Activated CD4-positive, alpha-beta T cell treated with anti-CD3 and anti-CD28 coated beads, Interleukin-2, amount 10 ng/mL, durations not matched to agents 7 days and 5 days (primary cell): Measurements from ENCODE around the gene GABRB2. TPM values are rescaled to one million over a fixed set of nuclear protein-coding genes. Genes with fewer than 3 reads are reported as not detected.

Experiments
- CTCF ChIA-PET: fragments of 350-600 bp; sonication (Branson Sonifier 250); formaldehyde crosslinking; loops from one replicate; lab custom pipeline; 2021; ENCODE audit warnings: antibody characterized with exemption; lab: Charles Lee
- POLR2A ChIA-PET: fragments of 350-600 bp; sonication (Branson Sonifier 250); formaldehyde crosslinking; loops from one replicate; lab custom pipeline; 2021; ENCODE audit warnings: antibody characterized with exemption; lab: Charles Lee
- DNase-seq: peaks from one replicate; pipeline ENCODE4 v3.0.0-alpha.2; 2020
- H3K27ac Mint-ChIP-seq: one replicate; pipeline ENCODE4 v1.8.0; 2021; ENCODE audit warnings: mild to moderate bottlenecking, moderate library complexity, mixed read lengths
- H3K27me3 Mint-ChIP-seq: one replicate; pipeline ENCODE4 v1.8.0; 2021; ENCODE audit warnings: mixed read lengths
- H3K36me3 Mint-ChIP-seq: one replicate; pipeline ENCODE4 v1.8.0; 2021; ENCODE audit warnings: low read depth, mixed read lengths
- H3K4me1 Mint-ChIP-seq: one replicate; pipeline ENCODE4 v1.8.0; 2021; ENCODE audit warnings: mixed read lengths
- H3K4me3 Mint-ChIP-seq: one replicate; pipeline ENCODE4 v1.8.0; 2021; ENCODE audit warnings: mild to moderate bottlenecking, moderate library complexity, mixed read lengths
- H3K9me3 Mint-ChIP-seq: one replicate; pipeline ENCODE4 v1.8.0; 2021; ENCODE audit warnings: mixed read lengths
- total RNA-seq, 2 experiments: library from RNA; stranded (reverse); gene quantifications; one replicate each; pipeline ENCODE4 v1.2.3, GENCODE V29; 2021

Gene GABRB2
- total RNA-seq, 2 experiments from 2014 or later = not detected

DNA sequence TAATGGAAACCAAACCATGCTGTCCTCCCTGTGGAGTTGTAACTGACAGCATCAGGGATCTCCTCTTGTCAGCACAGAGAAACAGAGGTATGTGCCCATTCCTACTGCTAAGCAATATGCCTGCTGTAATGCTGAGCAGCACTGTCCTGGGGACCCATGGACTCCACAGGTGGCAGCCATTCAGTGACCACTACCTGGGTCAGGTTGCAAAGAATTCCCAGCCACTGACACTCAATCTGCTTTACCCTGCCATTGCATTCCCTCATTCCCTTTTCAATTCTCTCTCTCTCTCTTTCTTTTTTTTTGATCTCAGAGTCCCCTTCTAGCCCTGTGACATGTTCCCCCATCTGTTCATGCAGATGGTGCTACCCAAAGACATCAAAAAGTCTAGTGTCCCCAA, 104.1 kb downstream of the GABRB2 start:
- H3K4me1 Mint-ChIP-seq = no peaks in the 10 kb centered on the region
- CTCF ChIA-PET = no interaction called here
- POLR2A ChIA-PET = no interaction called here
- H3K27ac Mint-ChIP-seq = no peak overlapping the region
- no peak overlapping the region for H3K4me3 Mint-ChIP-seq
- no peak for DNase-seq
- no peaks in the 10 kb centered on the region for H3K9me3 Mint-ChIP-seq
- no peaks in the 10 kb centered on the region for H3K36me3 Mint-ChIP-seq
- no peaks in the 10 kb centered on the region for H3K27me3 Mint-ChIP-seq

DNA sequence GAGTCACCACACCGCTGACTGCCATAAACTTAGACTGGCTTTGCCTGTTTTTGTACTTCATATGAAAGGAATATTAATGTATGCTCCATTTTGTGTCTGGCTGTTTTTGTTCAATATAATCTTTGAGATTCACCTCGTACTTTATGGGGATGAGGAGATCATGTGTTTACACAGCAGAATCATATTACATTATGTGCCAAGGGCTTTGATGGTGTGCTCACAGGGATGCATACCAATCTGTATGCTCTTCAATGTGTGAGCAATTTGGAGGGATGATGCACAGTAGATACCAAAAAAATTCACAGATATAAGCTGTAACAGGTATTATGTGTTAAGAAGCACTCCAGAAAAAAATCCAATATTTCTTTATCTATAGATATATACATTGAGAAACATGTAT, 113.7 kb downstream of the GABRB2 start:
- no peaks in the 10 kb centered on the region for H3K27me3 Mint-ChIP-seq
- no peak for DNase-seq
- no peaks in the 10 kb centered on the region for H3K9me3 Mint-ChIP-seq
- no peak overlapping the region for H3K4me3 Mint-ChIP-seq
- ChIA-PET POLR2A (no interaction called here), CTCF (no interaction called here)
- no peak overlapping the region for H3K27ac Mint-ChIP-seq
- H3K36me3 Mint-ChIP-seq = no peaks in the 10 kb centered on the region
- H3K4me1 Mint-ChIP-seq = no peaks in the 10 kb centered on the region

DNA sequence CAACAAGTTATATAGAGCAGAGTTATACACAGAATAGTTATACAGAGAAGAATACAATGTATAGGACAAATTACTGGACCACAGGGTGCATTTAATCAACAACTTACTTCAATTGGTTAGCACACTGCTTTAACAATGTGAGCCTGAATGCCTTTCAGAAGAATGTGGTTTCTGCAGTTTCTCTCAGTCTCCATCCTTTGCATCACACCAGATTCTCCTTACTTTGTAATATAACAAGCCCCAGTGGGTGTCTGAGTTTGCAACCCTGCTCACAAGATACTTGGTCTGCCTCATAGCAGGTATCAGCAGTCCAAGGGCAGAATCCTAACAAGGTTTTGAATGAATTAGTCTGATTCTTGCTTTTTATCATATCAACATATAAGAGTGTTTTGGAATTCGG, 114.6 kb downstream of the GABRB2 start:
- DNase-seq = no peak
- no peaks in the 10 kb centered on the region for H3K4me1 Mint-ChIP-seq
- ChIA-PET CTCF (no interaction called here), POLR2A (no interaction called here)
- no peaks in the 10 kb centered on the region for H3K27me3 Mint-ChIP-seq
- H3K4me3 Mint-ChIP-seq = no peak overlapping the region
- H3K36me3 Mint-ChIP-seq = no peaks in the 10 kb centered on the region
- H3K9me3 Mint-ChIP-seq = no peaks in the 10 kb centered on the region
- H3K27ac Mint-ChIP-seq = no peak overlapping the region

DNA sequence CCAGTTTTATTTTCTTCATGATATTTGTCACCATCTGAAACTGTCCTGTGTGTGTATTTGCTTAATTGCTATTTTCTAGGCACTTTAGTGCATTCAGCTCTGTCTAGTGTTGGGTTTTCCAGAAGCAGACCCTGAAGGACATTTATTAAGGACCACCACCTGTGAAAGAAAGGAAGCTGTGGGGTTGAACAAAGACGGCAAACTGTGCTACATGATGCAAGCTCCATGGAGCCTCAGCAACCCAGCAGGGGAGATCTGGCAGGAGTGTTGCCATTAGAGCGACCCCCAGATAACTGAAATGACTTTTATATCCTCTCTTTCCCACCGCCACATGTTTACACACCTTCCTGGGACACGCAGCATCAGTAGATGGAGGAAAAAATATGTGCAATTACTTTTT, 125.5 kb downstream of the GABRB2 start:
- Mint-ChIP-seq H3K4me1 (no peaks in the 10 kb centered on the region), H3K27me3 (no peaks in the 10 kb centered on the region), H3K9me3 (no peaks in the 10 kb centered on the region), H3K4me3 (no peak overlapping the region), H3K36me3 (no peaks in the 10 kb centered on the region), H3K27ac (no peak overlapping the region)
- DNase-seq = no peak
- CTCF ChIA-PET = no interaction called here
- POLR2A ChIA-PET = no interaction called here

DNA sequence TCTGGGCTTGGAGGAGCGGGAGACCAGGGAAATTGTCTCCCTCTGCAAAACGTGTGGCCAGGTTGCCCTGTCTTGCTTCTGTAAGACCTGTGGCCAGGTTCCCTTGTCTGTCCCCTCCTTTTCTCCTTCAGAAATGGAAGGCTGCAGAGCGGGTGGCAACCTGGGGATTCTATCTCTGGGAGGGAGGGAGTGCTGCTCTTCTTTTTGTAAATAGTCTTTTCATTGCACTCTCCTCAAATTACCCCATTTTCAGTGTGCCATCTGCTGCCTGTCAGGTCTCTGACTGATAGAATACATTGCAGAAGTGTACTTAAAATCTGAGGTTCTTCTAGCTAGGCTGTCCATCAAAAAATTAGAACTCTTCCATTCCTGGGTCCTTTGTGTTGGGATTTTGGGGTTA, 126.0 kb downstream of the GABRB2 start:
- ChIA-PET POLR2A (no interaction called here), CTCF (no interaction called here)
- H3K4me1 Mint-ChIP-seq = no peaks in the 10 kb centered on the region
- H3K27ac Mint-ChIP-seq = no peak overlapping the region
- H3K4me3 Mint-ChIP-seq = no peak overlapping the region
- no peaks in the 10 kb centered on the region for H3K36me3 Mint-ChIP-seq
- no peaks in the 10 kb centered on the region for H3K9me3 Mint-ChIP-seq
- DNase-seq = no peak
- no peaks in the 10 kb centered on the region for H3K27me3 Mint-ChIP-seq

DNA sequence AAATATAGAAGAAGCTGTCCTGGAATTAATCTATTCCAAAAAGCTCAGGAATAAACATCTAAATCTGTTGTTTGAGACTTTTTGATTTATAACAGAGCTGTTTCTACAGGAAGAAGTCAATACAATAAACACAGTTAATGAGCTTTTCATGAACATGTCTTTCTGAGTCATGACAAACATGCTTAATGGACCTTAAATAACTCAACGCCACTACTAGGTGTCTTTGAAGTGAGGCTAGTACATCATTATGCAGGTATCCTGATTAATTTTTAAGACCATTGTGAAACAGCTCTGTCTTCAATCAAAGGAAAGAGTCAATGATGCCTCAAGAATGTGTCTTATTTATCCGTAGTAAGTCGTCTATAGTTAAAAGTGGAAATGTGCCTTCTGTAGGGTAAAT, 131.6 kb downstream of the GABRB2 start:
- H3K36me3 Mint-ChIP-seq = no peaks in the 10 kb centered on the region
- POLR2A ChIA-PET = no interaction called here
- no peak overlapping the region for H3K27ac Mint-ChIP-seq
- DNase-seq = no peak
- CTCF ChIA-PET = no interaction called here
- no peaks in the 10 kb centered on the region for H3K9me3 Mint-ChIP-seq
- no peaks in the 10 kb centered on the region for H3K4me1 Mint-ChIP-seq
- no peak overlapping the region for H3K4me3 Mint-ChIP-seq
- no peaks in the 10 kb centered on the region for H3K27me3 Mint-ChIP-seq

DNA sequence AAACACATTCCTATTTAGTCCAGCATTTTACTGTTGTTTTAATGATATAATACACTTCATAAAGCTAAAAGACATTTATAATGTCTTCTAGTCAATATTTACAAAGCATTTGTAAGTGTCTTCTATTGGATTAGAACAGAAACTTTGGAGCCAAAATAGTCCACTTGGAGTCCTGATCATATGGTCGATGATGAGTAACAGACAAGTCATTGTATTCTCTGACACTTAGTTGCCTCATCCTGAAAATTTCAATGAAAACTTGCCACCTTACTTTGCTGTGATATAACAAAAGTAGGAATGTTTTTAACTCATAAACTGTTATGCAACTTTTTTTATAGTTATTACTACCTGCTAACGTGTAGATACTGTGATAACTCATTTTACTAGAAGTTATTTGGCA, 132.5 kb downstream of the GABRB2 start:
- no peak overlapping the region for H3K27ac Mint-ChIP-seq
- CTCF ChIA-PET = no interaction called here
- no peaks in the 10 kb centered on the region for H3K27me3 Mint-ChIP-seq

DNA sequence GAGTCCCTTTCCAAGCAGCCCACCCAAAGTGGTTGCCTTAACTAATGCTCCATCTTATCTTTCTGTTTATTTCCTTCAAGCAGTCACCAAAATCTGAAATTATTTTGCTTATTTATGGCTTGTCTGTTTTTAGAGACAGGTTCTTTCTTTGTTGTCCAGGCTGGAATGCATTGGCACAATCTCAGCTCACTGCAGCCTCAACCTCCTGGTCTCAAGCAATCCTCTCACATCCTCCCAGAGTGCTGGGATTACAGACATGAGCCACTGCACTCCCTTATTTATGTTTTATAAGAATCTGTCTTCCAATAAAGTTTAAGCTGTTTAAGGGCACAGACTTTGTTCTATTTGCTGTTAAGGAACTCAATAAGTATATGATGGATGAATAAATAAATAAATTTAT, 133.7 kb downstream of the GABRB2 start:
- no peak overlapping the region for H3K4me3 Mint-ChIP-seq
- H3K36me3 Mint-ChIP-seq = no peaks in the 10 kb centered on the region
- no peaks in the 10 kb centered on the region for H3K27me3 Mint-ChIP-seq
- POLR2A ChIA-PET = no interaction called here
- no peaks in the 10 kb centered on the region for H3K9me3 Mint-ChIP-seq
- CTCF ChIA-PET = no interaction called here
- no peaks in the 10 kb centered on the region for H3K4me1 Mint-ChIP-seq
- no peak overlapping the region for H3K27ac Mint-ChIP-seq
- no peak for DNase-seq

More for the DNA sequence above, 132.5 kb downstream of the GABRB2 start:
- POLR2A ChIA-PET = no interaction called here
- H3K4me3 Mint-ChIP-seq = no peak overlapping the region
- H3K9me3 Mint-ChIP-seq = no peaks in the 10 kb centered on the region
- no peak for DNase-seq
- H3K4me1 Mint-ChIP-seq = no peaks in the 10 kb centered on the region
- H3K36me3 Mint-ChIP-seq = no peaks in the 10 kb centered on the region

DNA sequence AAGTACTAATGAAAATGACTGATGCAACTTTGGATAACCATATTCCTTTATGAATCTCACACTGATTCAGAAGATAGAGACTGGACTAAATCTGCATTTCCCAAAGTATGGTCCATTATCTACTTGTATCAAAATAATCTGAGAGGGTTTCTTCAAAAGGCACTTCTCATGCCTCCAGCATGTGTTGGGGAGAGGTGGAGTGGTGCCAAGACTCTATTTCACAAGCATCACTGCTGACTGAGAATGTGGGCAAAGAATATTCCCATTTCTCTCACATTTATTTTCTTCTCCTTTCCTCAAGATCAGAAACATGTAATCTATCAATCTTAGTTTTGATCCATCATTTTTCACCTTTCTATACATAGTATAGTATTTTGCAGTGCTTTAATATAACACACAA, 135.4 kb downstream of the GABRB2 start:
- H3K4me1 Mint-ChIP-seq = no peaks in the 10 kb centered on the region
- CTCF ChIA-PET = no interaction called here
- no peak overlapping the region for H3K27ac Mint-ChIP-seq
- POLR2A ChIA-PET = no interaction called here
- H3K27me3 Mint-ChIP-seq = no peaks in the 10 kb centered on the region
- H3K4me3 Mint-ChIP-seq = no peak overlapping the region
- H3K9me3 Mint-ChIP-seq = no peaks in the 10 kb centered on the region
- H3K36me3 Mint-ChIP-seq = no peaks in the 10 kb centered on the region
- no peak for DNase-seq

DNA sequence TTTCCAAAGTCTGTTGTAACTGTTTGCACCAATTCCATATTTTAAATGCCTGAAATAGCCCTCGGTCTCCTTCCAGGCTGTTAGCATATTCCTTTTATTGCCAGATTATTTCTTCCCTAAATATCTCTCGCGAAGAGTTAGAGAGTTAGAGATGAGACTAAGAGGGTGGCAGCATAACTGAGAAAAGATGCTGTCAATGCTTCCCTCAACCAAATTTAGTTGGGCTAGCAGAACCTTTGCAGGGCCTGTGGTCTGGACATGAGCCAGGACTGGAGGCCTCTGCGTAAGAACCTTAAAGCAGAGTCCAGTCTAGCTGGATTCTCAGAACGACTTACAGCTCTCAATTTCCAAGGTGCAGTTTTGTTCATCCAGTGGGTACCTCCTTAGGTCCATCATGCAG, 135.9 kb downstream of the GABRB2 start:
- no peaks in the 10 kb centered on the region for H3K27me3 Mint-ChIP-seq
- H3K36me3 Mint-ChIP-seq = no peaks in the 10 kb centered on the region
- no peak for DNase-seq
- H3K4me1 Mint-ChIP-seq = no peaks in the 10 kb centered on the region
- ChIA-PET CTCF (no interaction called here), POLR2A (no interaction called here)
- no peak overlapping the region for H3K27ac Mint-ChIP-seq
- no peak overlapping the region for H3K4me3 Mint-ChIP-seq
- no peaks in the 10 kb centered on the region for H3K9me3 Mint-ChIP-seq

DNA sequence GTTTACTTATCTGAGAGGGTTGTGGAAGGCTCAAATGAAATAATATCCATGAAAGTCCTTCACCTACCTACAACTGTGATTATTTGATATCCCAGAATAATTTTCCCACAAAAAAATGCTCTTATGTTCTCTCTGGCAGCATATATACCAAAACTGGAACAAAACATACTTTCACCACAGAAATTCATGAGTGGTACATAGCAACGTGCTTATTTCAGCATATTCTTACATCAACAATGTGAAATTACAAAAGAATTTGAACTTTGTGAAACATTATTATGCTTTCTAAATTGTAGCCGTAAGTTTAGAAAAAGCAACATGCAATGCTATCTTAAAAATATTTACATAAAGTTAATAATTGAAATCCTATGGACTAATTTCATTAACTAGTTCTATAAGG, 137.1 kb downstream of the GABRB2 start:
- H3K4me3 Mint-ChIP-seq = no peak overlapping the region
- no peaks in the 10 kb centered on the region for H3K36me3 Mint-ChIP-seq
- no peak overlapping the region for H3K27ac Mint-ChIP-seq
- ChIA-PET CTCF (no interaction called here), POLR2A (no interaction called here)
- DNase-seq = no peak
- no peaks in the 10 kb centered on the region for H3K4me1 Mint-ChIP-seq
- no peaks in the 10 kb centered on the region for H3K27me3 Mint-ChIP-seq
- no peaks in the 10 kb centered on the region for H3K9me3 Mint-ChIP-seq

DNA sequence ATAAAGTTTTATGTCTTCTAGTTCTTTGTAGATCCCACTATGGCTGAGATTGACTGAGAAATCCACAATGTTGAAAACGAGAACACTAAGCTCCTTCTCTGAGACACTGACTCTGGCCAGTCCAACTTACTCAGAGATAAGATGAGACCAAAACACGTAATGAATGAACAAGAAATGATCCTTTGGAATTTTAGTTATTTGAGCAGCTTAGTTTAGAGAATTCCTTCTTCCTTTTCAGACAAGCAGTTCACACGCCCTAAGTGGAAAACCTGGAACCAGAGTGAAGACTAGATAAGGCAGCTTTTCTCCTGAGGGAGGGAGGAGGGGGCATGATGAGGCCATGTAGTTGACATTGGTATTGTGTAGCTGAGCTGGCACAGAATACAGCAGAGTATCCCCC, 139.6 kb downstream of the GABRB2 start:
- CTCF ChIA-PET = no interaction called here
- no peak overlapping the region for H3K4me3 Mint-ChIP-seq

DNA sequence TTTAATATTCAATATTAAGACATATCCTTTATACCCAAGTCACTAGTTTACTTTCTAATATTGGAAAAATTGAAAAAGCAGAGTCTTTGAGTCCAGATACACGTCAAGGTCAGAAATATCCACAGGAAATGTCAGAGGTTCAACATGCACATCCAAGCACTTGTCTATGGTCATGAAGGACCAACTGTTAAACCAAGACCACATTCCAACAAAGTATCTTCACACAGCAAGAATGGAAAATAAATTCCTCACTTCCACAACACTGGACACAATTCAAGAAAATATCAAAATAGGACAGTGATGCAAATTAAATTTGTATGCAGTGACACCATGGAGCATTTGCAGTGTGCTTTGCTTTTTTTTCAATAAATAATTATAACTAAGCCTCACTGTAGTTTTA, 142.5 kb downstream of the GABRB2 start:
- Mint-ChIP-seq H3K4me1 (no peaks in the 10 kb centered on the region), H3K36me3 (no peaks in the 10 kb centered on the region), H3K27ac (no peak overlapping the region), H3K27me3 (no peaks in the 10 kb centered on the region), H3K4me3 (no peak overlapping the region), H3K9me3 (no peaks in the 10 kb centered on the region)
- ChIA-PET POLR2A (no interaction called here), CTCF (no interaction called here)
- no peak for DNase-seq

More for the DNA sequence above, 139.6 kb downstream of the GABRB2 start:
- Mint-ChIP-seq H3K9me3 (no peaks in the 10 kb centered on the region), H3K36me3 (no peaks in the 10 kb centered on the region), H3K4me1 (no peaks in the 10 kb centered on the region), H3K27me3 (no peaks in the 10 kb centered on the region), H3K27ac (no peak overlapping the region)
- POLR2A ChIA-PET = no interaction called here
- no peak for DNase-seq

DNA sequence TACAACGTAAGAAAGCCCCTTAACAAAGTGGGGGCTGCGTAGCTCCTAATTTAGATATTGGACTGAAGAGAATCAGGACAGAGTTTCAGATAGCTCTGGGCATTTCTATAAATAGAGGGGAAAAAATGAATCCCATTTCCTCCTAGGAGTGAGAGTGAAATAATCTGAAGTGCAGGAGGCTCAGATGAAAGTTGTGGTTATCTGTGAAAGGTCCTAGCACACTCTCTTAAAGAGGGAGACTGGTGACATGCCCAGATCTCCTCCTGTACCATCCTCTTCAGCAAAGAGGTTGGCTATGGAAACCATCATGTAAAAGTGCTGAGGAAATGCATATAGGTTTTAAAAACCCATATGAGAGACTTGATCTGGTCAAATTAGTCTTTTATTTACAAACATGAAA, 143.4 kb downstream of the GABRB2 start:
- Mint-ChIP-seq H3K36me3 (no peaks in the 10 kb centered on the region), H3K27ac (no peak overlapping the region), H3K4me1 (no peaks in the 10 kb centered on the region), H3K4me3 (no peak overlapping the region), H3K27me3 (no peaks in the 10 kb centered on the region), H3K9me3 (no peaks in the 10 kb centered on the region)
- POLR2A ChIA-PET = no interaction called here
- CTCF ChIA-PET = no interaction called here
- no peak for DNase-seq

DNA sequence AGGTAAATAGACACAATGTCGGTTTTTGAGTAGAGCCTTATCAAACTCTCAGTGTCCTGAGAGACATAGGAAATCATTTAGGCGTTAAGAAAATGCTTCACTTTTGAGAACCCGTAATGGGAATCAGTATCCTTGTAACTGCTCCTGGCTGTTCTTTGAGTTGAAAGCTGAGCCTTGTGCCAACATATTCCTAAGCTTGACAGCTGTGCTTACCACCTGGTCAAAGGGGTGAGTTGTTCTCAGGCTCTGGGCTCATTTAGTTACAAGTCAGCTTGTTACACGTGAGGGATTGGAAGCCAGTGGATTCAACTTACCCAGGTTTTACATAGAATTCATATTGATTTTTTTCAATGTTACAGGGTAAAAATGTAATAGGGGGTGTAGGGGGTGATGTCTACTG, 145.9 kb downstream of the GABRB2 start:
- no peak overlapping the region for H3K27ac Mint-ChIP-seq
- H3K27me3 Mint-ChIP-seq = no peaks in the 10 kb centered on the region
- no peaks in the 10 kb centered on the region for H3K4me1 Mint-ChIP-seq
- POLR2A ChIA-PET = no interaction called here
- H3K9me3 Mint-ChIP-seq = no peaks in the 10 kb centered on the region
- no peak for DNase-seq
- H3K4me3 Mint-ChIP-seq = no peak overlapping the region
- CTCF ChIA-PET = no interaction called here
- no peaks in the 10 kb centered on the region for H3K36me3 Mint-ChIP-seq
